Nephron progenitor cell (in vitro differentiated cells): ENCODE measurements around the gene P2RY14.

Experiments
- DNase-seq: peaks from one replicate; pipeline ENCODE4 v3.0.0; 2021
- H3K27ac Mint-ChIP-seq: 2 replicates; pipeline ENCODE4 v1.8.0; 2021; ENCODE audit warnings: mild to moderate bottlenecking, moderate library complexity, mixed read lengths
- H3K27me3 Mint-ChIP-seq: 2 replicates; pipeline ENCODE4 v1.8.0; 2021; ENCODE audit warnings: mild to moderate bottlenecking, low read depth, mixed read lengths; ENCODE audit not compliant: poor library complexity
- H3K36me3 Mint-ChIP-seq: 2 replicates; pipeline ENCODE4 v1.8.0; 2021; ENCODE audit warnings: low read depth, mixed read lengths
- H3K4me1 Mint-ChIP-seq: 2 replicates; pipeline ENCODE4 v1.8.0; 2021; ENCODE audit warnings: mixed read lengths
- H3K4me3 Mint-ChIP-seq: 2 replicates; pipeline ENCODE4 v1.8.0; 2021; ENCODE audit warnings: mild to moderate bottlenecking, moderate library complexity, mixed read lengths
- H3K9me3 Mint-ChIP-seq: 2 replicates; pipeline ENCODE4 v1.8.0; 2021; ENCODE audit warnings: mild to moderate bottlenecking, moderate library complexity, mixed read lengths
- TF ChIP-seq, protein P1 (sequence below): fragments of 200-600 bp; sonication (generic); IDR thresholded peaks from 2 replicates; pipeline ENCODE4 v1.5.0; 2021; ENCODE audit warnings: antibody characterized with exemption

P2RY14 gene

DNA sequence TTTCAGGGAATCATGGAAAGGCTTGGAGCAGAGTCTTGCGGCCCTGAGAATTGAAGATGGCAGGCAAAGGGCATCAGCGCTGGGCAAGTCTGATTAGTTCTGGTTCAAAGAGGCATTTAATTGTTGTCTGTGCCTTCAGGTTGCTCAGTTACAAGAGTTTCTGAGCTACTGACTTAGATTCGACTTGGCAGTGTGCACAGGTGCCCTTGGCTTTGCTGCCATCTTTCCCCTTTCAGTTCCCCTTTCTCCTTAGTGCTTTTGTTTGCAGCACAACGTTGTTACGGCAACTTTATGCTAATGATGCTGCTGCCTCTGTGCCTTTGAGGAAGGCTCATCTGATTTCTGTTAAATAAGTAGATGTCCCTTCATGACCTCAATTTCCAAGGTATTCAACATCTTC is 12.5 kb downstream of the P2RY14 start:
- no peak overlapping the region for H3K27ac Mint-ChIP-seq
- H3K36me3 Mint-ChIP-seq, result peaks cover 13% of the 10 kb centered on the region
- TF ChIP-seq, protein P1, sequence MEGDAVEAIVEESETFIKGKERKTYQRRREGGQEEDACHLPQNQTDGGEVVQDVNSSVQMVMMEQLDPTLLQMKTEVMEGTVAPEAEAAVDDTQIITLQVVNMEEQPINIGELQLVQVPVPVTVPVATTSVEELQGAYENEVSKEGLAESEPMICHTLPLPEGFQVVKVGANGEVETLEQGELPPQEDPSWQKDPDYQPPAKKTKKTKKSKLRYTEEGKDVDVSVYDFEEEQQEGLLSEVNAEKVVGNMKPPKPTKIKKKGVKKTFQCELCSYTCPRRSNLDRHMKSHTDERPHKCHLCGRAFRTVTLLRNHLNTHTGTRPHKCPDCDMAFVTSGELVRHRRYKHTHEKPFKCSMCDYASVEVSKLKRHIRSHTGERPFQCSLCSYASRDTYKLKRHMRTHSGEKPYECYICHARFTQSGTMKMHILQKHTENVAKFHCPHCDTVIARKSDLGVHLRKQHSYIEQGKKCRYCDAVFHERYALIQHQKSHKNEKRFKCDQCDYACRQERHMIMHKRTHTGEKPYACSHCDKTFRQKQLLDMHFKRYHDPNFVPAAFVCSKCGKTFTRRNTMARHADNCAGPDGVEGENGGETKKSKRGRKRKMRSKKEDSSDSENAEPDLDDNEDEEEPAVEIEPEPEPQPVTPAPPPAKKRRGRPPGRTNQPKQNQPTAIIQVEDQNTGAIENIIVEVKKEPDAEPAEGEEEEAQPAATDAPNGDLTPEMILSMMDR, result no peak
- no peaks in the 10 kb centered on the region for H3K4me1 Mint-ChIP-seq
- no peaks in the 10 kb centered on the region for H3K27me3 Mint-ChIP-seq
- no peaks in the 10 kb centered on the region for H3K9me3 Mint-ChIP-seq
- H3K4me3 Mint-ChIP-seq, result no peak overlapping the region
- no peak for DNase-seq

DNA sequence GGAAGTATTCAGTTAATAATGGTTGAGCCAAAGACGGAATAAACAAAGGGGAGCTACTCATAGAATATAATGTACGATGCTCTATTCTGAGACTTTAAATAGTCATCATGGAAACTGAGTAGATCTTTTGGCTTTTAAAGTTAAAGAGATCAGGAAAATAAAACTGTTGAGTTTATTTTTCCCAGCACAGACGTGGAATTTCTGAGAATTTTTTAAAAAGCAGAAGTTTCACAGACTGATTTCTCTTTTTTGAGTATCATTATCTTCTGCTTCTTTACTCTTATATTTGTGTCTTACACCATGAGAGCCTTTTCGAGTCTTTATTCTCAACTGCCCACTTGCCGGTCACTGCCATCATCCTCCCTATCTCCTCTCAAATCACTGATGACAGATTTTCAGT is 13.2 kb downstream of the P2RY14 start:
- no peak for DNase-seq
- Mint-ChIP-seq H3K9me3 (no peaks in the 10 kb centered on the region), H3K27me3 (no peaks in the 10 kb centered on the region), H3K27ac (no peak overlapping the region), H3K4me1 (no peaks in the 10 kb centered on the region), H3K4me3 (no peak overlapping the region), H3K36me3 (peaks cover 17% of the 10 kb centered on the region)
- TF ChIP-seq, protein P1, result no peak

DNA sequence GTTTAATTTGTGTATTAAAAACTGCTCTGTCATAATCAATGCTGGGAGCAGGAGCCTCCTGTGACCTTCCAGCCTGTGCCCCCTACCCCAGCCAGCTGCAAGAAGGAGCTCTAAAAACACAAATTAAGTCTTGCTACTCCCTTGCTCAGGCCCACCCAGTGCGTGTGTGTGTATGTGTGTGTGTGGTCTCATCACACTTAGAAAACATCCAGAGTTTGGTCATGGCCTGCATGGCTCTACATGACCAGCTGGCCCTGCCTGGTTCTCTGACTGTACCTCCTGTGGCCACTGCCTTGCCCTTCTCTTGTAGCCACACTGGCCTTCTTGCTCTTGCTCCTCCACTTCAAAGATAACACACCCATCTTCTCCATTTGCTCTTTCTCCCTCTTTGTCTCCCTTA is 13.7 kb downstream of the P2RY14 start:
- TF ChIP-seq, protein P1, result no peak
- Mint-ChIP-seq H3K36me3 (peaks cover 17% of the 10 kb centered on the region), H3K4me1 (no peaks in the 10 kb centered on the region), H3K9me3 (no peaks in the 10 kb centered on the region), H3K4me3 (no peak overlapping the region), H3K27me3 (no peaks in the 10 kb centered on the region), H3K27ac (peak overlapping the region; percentile 1)
- DNase-seq, result no peak

DNA sequence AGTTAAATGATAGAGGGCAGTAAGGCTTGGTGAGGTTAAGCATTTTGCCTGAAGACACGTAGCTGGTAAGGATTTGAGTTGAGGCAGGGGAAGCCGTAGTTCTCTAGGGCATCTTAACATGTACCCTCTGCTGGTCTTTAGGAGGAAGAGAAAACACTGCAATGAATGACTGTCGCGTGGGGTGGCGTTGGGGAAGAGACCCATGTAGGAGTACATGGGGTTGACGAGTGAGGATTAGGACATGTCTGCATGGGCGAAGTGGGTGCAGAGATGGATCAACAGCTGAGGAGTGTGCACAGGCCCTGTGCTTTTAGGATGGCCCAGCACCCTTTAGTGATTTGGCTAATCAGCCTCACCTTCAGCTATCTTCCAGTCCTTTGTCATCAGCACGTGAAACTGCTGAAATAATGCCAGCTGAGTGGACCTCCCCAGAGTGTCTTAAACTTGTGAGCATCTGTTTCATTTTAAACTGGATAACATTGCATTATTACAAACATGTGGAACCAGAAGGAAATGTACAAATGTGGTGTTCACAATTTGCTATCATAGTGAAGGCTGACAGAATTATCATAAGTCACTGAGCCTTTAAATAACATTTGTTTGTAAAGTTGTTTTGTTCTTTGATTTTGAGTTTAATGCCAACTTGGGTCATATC is 15.3 kb downstream of the P2RY14 start:
- Mint-ChIP-seq H3K9me3 (no peaks in the 10 kb centered on the region), H3K4me1 (no peaks in the 10 kb centered on the region), H3K27ac (peak overlapping the region; percentile 58), H3K4me3 (no peak overlapping the region), H3K36me3 (peaks cover 10% of the 10 kb centered on the region), H3K27me3 (no peaks in the 10 kb centered on the region)
- TF ChIP-seq, protein P1, result no peak
- DNase-seq, result no peak

DNA sequence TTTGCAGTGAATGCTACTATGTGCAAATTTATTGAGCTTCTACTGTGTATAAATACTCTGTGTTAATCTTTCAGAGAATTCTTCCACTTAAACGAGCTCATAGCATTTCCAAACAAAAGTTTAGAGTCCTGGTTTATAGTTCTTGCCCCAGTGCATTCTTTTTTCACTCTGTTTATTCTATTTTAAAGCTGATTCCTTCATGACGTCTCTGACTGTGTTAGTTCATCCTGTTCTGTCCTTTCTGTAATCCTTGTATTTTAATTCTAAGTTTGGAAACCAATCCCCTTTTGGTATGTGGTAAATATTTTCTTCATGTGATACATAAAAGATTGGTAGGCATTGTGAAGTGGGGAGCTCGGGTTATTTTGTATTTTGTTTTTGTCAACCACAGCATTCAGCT is 18.7 kb downstream of the P2RY14 start:
- H3K4me3 Mint-ChIP-seq, result no peak overlapping the region
- no peak for DNase-seq
- no peaks in the 10 kb centered on the region for H3K4me1 Mint-ChIP-seq
- TF ChIP-seq, protein P1, result no peak
- peaks cover 10% of the 10 kb centered on the region for H3K36me3 Mint-ChIP-seq
- no peak overlapping the region for H3K27ac Mint-ChIP-seq
- no peaks in the 10 kb centered on the region for H3K27me3 Mint-ChIP-seq
- no peaks in the 10 kb centered on the region for H3K9me3 Mint-ChIP-seq

DNA sequence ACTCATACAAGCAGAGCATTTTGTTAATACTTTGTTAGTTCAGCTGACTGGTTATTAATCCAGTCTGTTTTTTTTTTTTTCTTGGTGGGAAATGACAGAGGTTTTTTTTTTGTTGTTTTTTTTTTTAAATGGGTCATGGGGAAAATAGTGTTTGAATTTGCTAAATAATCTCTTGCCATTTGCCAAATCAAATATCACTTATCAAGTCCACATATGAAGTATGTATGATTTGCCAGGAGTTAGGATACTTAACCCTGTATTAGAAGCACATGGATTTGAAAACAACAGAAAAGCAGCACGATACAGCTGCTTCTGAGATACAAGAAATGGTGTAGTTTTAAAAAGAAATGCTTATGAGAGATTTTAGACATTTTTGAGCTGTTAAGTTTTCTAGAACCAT is 21.6 kb downstream of the P2RY14 start:
- Mint-ChIP-seq H3K4me1 (peaks cover 6% of the 10 kb centered on the region), H3K9me3 (no peaks in the 10 kb centered on the region), H3K27ac (no peak overlapping the region), H3K27me3 (no peaks in the 10 kb centered on the region), H3K36me3 (peaks cover 6% of the 10 kb centered on the region), H3K4me3 (no peak overlapping the region)
- no peak for DNase-seq
- TF ChIP-seq, protein P1, result no peak
